HFFc6 (cell line): ENCODE measurements around the gene COL4A6. TPM values are rescaled to one million over a fixed set of nuclear protein-coding genes. Genes with fewer than 3 reads are reported as not detected.

ENCODE experiments used
- DNase-seq: peaks from one replicate; pipeline ENCODE4 v3.0.0-alpha.2; 2018
- H3K27ac Mint-ChIP-seq: 2 replicates; pipeline ENCODE4 v1.8.0; 2020; ENCODE audit warnings: mild to moderate bottlenecking, mixed read lengths
- H3K27me3 Mint-ChIP-seq: 2 replicates; pipeline ENCODE4 v1.8.0; 2021; ENCODE audit warnings: mild to moderate bottlenecking, moderate library complexity, mixed read lengths; ENCODE audit not compliant: insufficient read depth
- H3K36me3 Mint-ChIP-seq: 2 replicates; pipeline ENCODE4 v1.8.0; 2021; ENCODE audit warnings: low read depth, mixed read lengths
- H3K4me1 Mint-ChIP-seq: 2 replicates; pipeline ENCODE4 v1.8.0; 2020; ENCODE audit warnings: low read depth, mixed read lengths
- H3K4me3 Mint-ChIP-seq: 2 replicates; pipeline ENCODE4 v1.8.0; 2020; ENCODE audit warnings: mild to moderate bottlenecking, moderate library complexity, mixed read lengths
- H3K9me3 Mint-ChIP-seq: 2 replicates; pipeline ENCODE4 v1.8.0; 2020; ENCODE audit warnings: mild to moderate bottlenecking, mixed read lengths
- CTCF ChIP-seq: fragments of 200-600 bp; sonication (generic); IDR thresholded peaks from 2 replicates; pipeline ENCODE4 v1.5.0; 2021; ENCODE audit warnings: antibody characterized with exemption, mild to moderate bottlenecking
- total RNA-seq, 6 experiments: library from RNA; stranded (reverse); fragmentation: NEBNext Ultra II Directional; extraction: Animal tissue kit (Norgen Biotek cat#: 25700); gene quantifications; 2 replicates in 1 of 6; 3 replicates in 5 of 6; pipeline ENCODE4 v1.2.3, GENCODE V29; 2021

COL4A6 gene
- total RNA-seq, 6 experiments from 2014 or later, result 0.03 to 0.16 (median 0.11) TPM

GRCh38 chrX:108121291-108121690 lies 316.9 kb downstream of the COL4A6 start:
- no peaks in the 10 kb centered on the region for H3K36me3 Mint-ChIP-seq
- no peak for TF ChIP-seq CTCF
- H3K9me3 Mint-ChIP-seq, result no peaks in the 10 kb centered on the region
- no peaks in the 10 kb centered on the region for H3K27me3 Mint-ChIP-seq
- DNase-seq, result no peak
- H3K4me3 Mint-ChIP-seq, result no peak overlapping the region
- H3K4me1 Mint-ChIP-seq, result peaks cover 50% of the 10 kb centered on the region
- peak overlapping the region; percentile 43; the same call in 1 of the 2 replicates for H3K27ac Mint-ChIP-seq

DNA sequence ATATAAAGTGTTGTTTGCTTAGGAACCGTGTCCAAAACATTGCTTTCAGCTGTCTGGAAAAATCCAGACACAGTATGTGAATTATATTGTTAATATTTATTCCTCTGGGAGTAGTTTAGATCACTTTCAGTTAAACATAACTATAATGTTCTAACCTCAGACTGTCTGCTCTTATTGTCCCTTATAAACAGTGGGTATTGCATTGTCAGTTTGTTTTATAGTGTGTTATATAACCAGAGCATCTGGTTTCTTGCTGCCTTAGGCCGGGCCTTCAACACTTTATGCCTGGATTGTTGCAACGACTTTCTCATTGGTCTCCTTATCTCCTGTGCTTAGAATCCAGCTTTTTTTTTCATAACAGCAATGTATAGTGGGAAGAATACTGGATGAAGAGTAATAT lies 320.2 kb downstream of the COL4A6 start:
- H3K27me3 Mint-ChIP-seq, result no peaks in the 10 kb centered on the region
- DNase-seq, result no peak
- H3K4me1 Mint-ChIP-seq, result peaks cover 40% of the 10 kb centered on the region
- no peaks in the 10 kb centered on the region for H3K9me3 Mint-ChIP-seq
- H3K4me3 Mint-ChIP-seq, result no peak overlapping the region
- no peak for TF ChIP-seq CTCF
- H3K27ac Mint-ChIP-seq, result no peak overlapping the region
- H3K36me3 Mint-ChIP-seq, result peaks cover 4% of the 10 kb centered on the region; the same call in 1 of the 2 replicates

GRCh38 chrX:108114541-108114940 lies 323.7 kb downstream of the COL4A6 start:
- Mint-ChIP-seq H3K27ac (no peak overlapping the region), H3K4me1 (peaks cover 11% of the 10 kb centered on the region), H3K27me3 (no peaks in the 10 kb centered on the region), H3K36me3 (peaks cover 4% of the 10 kb centered on the region; the same call in 1 of the 2 replicates), H3K4me3 (no peak overlapping the region), H3K9me3 (no peaks in the 10 kb centered on the region)
- no peak for DNase-seq
- no peak for TF ChIP-seq CTCF

Other genes with a start within 250 kb of the COL4A6 start
- gene COL4A5, start 1.4 kb upstream of the COL4A6 start, total RNA-seq, result 1 to 10 TPM; 4.3 to 7.9 (median 6.2) TPM